ENCODE results near the gene KCNJ16. TPM values are rescaled to one million over a fixed set of nuclear protein-coding genes. Genes with fewer than 3 reads are reported as not detected.

KCNJ16 gene
- total and polyA plus RNA-seq, 2 of the 13 experiments (the other 11 are each of a cell fraction or from before 2014, with no cell fraction given), result not detected

- TF ChIP-seq, protein P1, sequence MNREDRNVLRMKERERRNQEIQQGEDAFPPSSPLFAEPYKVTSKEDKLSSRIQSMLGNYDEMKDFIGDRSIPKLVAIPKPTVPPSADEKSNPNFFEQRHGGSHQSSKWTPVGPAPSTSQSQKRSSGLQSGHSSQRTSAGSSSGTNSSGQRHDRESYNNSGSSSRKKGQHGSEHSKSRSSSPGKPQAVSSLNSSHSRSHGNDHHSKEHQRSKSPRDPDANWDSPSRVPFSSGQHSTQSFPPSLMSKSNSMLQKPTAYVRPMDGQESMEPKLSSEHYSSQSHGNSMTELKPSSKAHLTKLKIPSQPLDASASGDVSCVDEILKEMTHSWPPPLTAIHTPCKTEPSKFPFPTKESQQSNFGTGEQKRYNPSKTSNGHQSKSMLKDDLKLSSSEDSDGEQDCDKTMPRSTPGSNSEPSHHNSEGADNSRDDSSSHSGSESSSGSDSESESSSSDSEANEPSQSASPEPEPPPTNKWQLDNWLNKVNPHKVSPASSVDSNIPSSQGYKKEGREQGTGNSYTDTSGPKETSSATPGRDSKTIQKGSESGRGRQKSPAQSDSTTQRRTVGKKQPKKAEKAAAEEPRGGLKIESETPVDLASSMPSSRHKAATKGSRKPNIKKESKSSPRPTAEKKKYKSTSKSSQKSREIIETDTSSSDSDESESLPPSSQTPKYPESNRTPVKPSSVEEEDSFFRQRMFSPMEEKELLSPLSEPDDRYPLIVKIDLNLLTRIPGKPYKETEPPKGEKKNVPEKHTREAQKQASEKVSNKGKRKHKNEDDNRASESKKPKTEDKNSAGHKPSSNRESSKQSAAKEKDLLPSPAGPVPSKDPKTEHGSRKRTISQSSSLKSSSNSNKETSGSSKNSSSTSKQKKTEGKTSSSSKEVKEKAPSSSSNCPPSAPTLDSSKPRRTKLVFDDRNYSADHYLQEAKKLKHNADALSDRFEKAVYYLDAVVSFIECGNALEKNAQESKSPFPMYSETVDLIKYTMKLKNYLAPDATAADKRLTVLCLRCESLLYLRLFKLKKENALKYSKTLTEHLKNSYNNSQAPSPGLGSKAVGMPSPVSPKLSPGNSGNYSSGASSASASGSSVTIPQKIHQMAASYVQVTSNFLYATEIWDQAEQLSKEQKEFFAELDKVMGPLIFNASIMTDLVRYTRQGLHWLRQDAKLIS (CRISPR knock-in tag; IDR thresholded peaks at IDR 0.05), result no peak
- TF ChIP-seq ZNF343 (CRISPR knock-in tag; IDR thresholded peaks at IDR 0.05) (no peak), KLF16 (CRISPR knock-in tag; IDR thresholded peaks at IDR 0.05) (no peak), KLF13 (CRISPR knock-in tag; IDR thresholded peaks at IDR 0.05) (no peak)
- TF ChIP-seq, protein P2, sequence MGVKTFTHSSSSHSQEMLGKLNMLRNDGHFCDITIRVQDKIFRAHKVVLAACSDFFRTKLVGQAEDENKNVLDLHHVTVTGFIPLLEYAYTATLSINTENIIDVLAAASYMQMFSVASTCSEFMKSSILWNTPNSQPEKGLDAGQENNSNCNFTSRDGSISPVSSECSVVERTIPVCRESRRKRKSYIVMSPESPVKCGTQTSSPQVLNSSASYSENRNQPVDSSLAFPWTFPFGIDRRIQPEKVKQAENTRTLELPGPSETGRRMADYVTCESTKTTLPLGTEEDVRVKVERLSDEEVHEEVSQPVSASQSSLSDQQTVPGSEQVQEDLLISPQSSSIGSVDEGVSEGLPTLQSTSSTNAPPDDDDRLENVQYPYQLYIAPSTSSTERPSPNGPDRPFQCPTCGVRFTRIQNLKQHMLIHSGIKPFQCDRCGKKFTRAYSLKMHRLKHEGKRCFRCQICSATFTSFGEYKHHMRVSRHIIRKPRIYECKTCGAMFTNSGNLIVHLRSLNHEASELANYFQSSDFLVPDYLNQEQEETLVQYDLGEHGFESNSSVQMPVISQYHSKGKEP (CRISPR knock-in tag; IDR thresholded peaks at IDR 0.05), result no peak
- TF ChIP-seq, protein P3, sequence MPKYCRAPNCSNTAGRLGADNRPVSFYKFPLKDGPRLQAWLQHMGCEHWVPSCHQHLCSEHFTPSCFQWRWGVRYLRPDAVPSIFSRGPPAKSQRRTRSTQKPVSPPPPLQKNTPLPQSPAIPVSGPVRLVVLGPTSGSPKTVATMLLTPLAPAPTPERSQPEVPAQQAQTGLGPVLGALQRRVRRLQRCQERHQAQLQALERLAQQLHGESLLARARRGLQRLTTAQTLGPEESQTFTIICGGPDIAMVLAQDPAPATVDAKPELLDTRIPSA (CRISPR knock-in tag; IDR thresholded peaks at IDR 0.05; ENCODE audit: borderline replicate concordance), result no peak
These were observed 33.0 kb downstream of the KCNJ16 start (continued) for GRCh38 chr17:70107904-70108565.

Measured in HepG2 (cell line).